HG02938 (cell line): ENCODE data around the gene TSNAXIP1.

Experiments used
- ATAC-seq: cut with Tn5 transposase; IDR thresholded peaks from one replicate; pipeline ENCODE4 v1.9.1; 2021; ENCODE audit warnings: mild to moderate bottlenecking, moderate library complexity; ENCODE audit not compliant: unreplicated experiment

Gene TSNAXIP1

GRCh38 chr16:67782567-67783352 lies 23.9 kb upstream of the TSNAXIP1 start:
- no peak for ATAC-seq

GRCh38 chr16:67783353-67783725 lies 23.4 kb upstream of the TSNAXIP1 start:
- no peak for ATAC-seq

- no peak for ATAC-seq
Measured at GRCh38 chr16:67786491-67786890, 20.2 kb upstream of the TSNAXIP1 start.

GRCh38 chr16:67790071-67790470 lies 16.6 kb upstream of the TSNAXIP1 start:
- no peak for ATAC-seq

GRCh38 chr16:67796099-67796718 lies 10.5 kb upstream of the TSNAXIP1 start:
- ATAC-seq: no peak

- ATAC-seq: no peak
Measured at GRCh38 chr16:67800338-67800926, 6.3 kb upstream of the TSNAXIP1 start.

- no peak for ATAC-seq
Measured at GRCh38 chr16:67801241-67801640, 5.4 kb upstream of the TSNAXIP1 start.

GRCh38 chr16:67801883-67802282 lies 4.8 kb upstream of the TSNAXIP1 start:
- ATAC-seq: no peak

- no peak for ATAC-seq
Measured at GRCh38 chr16:67803894-67804293, 2.8 kb upstream of the TSNAXIP1 start.

- no peak for ATAC-seq
Measured at GRCh38 chr16:67804853-67805542, 1.7 kb upstream of the TSNAXIP1 start.

GRCh38 chr16:67805718-67806427 lies 816 bp upstream of the TSNAXIP1 start:
- peak; percentile 5 for ATAC-seq

GRCh38 chr16:67807148-67807682 lies 526 bp downstream of the TSNAXIP1 start:
- ATAC-seq: peak; percentile 3

GRCh38 chr16:67811899-67812298 lies 5.2 kb downstream of the TSNAXIP1 start:
- ATAC-seq: no peak

GRCh38 chr16:67814567-67814966 lies 7.9 kb downstream of the TSNAXIP1 start:
- ATAC-seq: no peak

- ATAC-seq: no peak
Measured at GRCh38 chr16:67820608-67821259, 14.0 kb downstream of the TSNAXIP1 start.

GRCh38 chr16:67822511-67822910 lies 15.8 kb downstream of the TSNAXIP1 start:
- no peak for ATAC-seq

GRCh38 chr16:67825119-67825518 lies 18.4 kb downstream of the TSNAXIP1 start:
- ATAC-seq: no peak

GRCh38 chr16:67825906-67826305 lies 19.2 kb downstream of the TSNAXIP1 start:
- no peak for ATAC-seq

GRCh38 chr16:67828651-67829050 lies 22.0 kb downstream of the TSNAXIP1 start:
- ATAC-seq: no peak

- no peak for ATAC-seq
Measured at GRCh38 chr16:67833030-67833414, 26.3 kb downstream of the TSNAXIP1 start.
